HG02970 (cell line): Measurements from ENCODE around the gene NAA16.

Experiments used
- ATAC-seq: cut with Tn5 transposase; IDR thresholded peaks from one replicate; pipeline ENCODE4 v1.9.1; 2021; ENCODE audit warnings: mild to moderate bottlenecking, moderate library complexity, moderate number of reproducible peaks; ENCODE audit not compliant: unreplicated experiment, low FRiP score

The NAA16 gene

GRCh38 chr13:41302743-41303142 is 8.3 kb upstream of the NAA16 start:
- ATAC-seq = no peak

- ATAC-seq = no peak
Observed at GRCh38 chr13:41304551-41304950, 6.5 kb upstream of the NAA16 start.

- no peak for ATAC-seq
Observed at GRCh38 chr13:41306271-41307145, 4.6 kb upstream of the NAA16 start.

- ATAC-seq = no peak
Observed at GRCh38 chr13:41307884-41308640, 3.0 kb upstream of the NAA16 start.

- ATAC-seq = peak; percentile 49
Observed at GRCh38 chr13:41311406-41312175, 524 bp downstream of the NAA16 start.

- peak; percentile 10 for ATAC-seq
Observed at GRCh38 chr13:41312176-41312500, 1.1 kb downstream of the NAA16 start.

GRCh38 chr13:41313117-41313516 is 2.0 kb downstream of the NAA16 start:
- no peak for ATAC-seq

- no peak for ATAC-seq
Observed at GRCh38 chr13:41313659-41314197, 2.7 kb downstream of the NAA16 start.

GRCh38 chr13:41315443-41316047 is 4.5 kb downstream of the NAA16 start:
- ATAC-seq = no peak

GRCh38 chr13:41317243-41317642 is 6.2 kb downstream of the NAA16 start:
- ATAC-seq = no peak

- ATAC-seq = no peak
Observed at GRCh38 chr13:41325752-41326151, 14.7 kb downstream of the NAA16 start.

GRCh38 chr13:41326661-41327060 is 15.6 kb downstream of the NAA16 start:
- no peak for ATAC-seq

GRCh38 chr13:41327994-41328790 is 17.1 kb downstream of the NAA16 start:
- no peak for ATAC-seq

- ATAC-seq = no peak
Observed at GRCh38 chr13:41332829-41333228, 21.8 kb downstream of the NAA16 start.

GRCh38 chr13:41334810-41335209 is 23.7 kb downstream of the NAA16 start:
- ATAC-seq = no peak

GRCh38 chr13:41344358-41344757 is 33.3 kb downstream of the NAA16 start:
- ATAC-seq = no peak

- ATAC-seq = no peak
Observed at GRCh38 chr13:41345165-41345913, 34.3 kb downstream of the NAA16 start.

- ATAC-seq = no peak
Observed at GRCh38 chr13:41345914-41346589, 35.0 kb downstream of the NAA16 start.
